Embryonic facial prominence (tissue), 1 donor: ENCODE data around the gene THSD7B.
"Not testable (repeated sequence)": the region's sequence is repeated elsewhere in the genome, so short reads cannot be mapped to it uniquely, and the experiment has no call there.

Source experiments
- DNase-seq: peaks from one replicate; pipeline ENCODE4 v3.0.0-alpha.2; 2016; ENCODE audit errors: extremely low spot score

Gene THSD7B, protein sequence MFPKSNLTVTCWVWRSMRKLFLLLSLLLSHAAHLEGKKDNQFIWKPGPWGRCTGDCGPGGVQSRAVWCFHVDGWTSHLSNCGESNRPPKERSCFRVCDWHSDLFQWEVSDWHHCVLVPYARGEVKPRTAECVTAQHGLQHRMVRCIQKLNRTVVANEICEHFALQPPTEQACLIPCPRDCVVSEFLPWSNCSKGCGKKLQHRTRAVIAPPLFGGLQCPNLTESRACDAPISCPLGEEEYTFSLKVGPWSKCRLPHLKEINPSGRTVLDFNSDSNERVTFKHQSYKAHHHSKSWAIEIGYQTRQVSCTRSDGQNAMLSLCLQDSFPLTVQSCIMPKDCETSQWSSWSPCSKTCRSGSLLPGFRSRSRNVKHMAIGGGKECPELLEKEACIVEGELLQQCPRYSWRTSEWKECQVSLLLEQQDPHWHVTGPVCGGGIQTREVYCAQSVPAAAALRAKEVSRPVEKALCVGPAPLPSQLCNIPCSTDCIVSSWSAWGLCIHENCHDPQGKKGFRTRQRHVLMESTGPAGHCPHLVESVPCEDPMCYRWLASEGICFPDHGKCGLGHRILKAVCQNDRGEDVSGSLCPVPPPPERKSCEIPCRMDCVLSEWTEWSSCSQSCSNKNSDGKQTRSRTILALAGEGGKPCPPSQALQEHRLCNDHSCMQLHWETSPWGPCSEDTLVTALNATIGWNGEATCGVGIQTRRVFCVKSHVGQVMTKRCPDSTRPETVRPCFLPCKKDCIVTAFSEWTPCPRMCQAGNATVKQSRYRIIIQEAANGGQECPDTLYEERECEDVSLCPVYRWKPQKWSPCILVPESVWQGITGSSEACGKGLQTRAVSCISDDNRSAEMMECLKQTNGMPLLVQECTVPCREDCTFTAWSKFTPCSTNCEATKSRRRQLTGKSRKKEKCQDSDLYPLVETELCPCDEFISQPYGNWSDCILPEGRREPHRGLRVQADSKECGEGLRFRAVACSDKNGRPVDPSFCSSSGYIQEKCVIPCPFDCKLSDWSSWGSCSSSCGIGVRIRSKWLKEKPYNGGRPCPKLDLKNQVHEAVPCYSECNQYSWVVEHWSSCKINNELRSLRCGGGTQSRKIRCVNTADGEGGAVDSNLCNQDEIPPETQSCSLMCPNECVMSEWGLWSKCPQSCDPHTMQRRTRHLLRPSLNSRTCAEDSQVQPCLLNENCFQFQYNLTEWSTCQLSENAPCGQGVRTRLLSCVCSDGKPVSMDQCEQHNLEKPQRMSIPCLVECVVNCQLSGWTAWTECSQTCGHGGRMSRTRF (N-terminal part only)

DNA sequence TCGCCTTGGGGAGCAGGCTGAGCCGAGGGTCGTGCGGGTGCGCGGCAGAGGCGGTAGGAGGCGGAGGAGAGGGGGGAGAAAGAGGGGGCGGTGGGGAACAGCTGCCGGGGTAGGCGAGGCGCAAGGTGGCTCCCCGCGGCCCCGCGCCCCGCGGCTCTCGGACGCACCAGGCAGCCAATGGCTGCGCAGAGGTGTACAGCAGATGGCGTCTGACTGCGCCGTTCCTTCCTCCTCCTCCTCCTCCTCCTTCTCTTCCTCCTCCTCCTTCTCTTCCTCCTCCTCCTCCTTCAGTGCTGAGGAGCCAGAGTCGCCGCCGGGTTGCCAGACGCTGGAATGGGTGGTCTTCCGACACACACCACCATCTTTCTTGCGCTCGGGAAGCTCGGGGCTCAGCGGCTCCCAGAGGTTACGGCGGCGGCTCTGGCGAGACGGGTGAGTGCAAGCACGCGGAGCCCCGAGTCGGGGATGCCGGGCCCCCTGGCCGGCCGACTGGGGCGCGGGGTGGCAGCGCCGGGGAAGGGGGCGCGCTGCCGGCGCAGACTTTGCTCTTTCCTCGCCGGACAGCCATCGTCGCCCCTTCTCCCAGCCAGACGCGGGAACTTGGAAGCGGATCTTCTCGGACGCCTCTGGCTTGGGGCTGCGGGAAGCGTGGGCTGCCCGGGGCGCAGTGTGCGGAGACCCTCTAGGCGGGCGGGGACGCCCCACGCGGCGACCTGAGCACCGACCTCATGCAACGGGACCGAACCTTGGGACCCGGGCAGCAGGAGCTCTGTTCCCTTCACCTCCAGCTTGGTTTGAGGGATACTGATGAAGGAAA, at the start of gene THSD7B:
TSS of gene THSD7B (plus strand) at position 290 of the 817 bp plus-strand sequence. CDS start 116,634 bp downstream, outside the sequence.
- DNase-seq = no peak

- no peak for DNase-seq
These were observed 47.1 kb upstream of the THSD7B start for GRCh38 chr2:136718273-136718672.

DNA sequence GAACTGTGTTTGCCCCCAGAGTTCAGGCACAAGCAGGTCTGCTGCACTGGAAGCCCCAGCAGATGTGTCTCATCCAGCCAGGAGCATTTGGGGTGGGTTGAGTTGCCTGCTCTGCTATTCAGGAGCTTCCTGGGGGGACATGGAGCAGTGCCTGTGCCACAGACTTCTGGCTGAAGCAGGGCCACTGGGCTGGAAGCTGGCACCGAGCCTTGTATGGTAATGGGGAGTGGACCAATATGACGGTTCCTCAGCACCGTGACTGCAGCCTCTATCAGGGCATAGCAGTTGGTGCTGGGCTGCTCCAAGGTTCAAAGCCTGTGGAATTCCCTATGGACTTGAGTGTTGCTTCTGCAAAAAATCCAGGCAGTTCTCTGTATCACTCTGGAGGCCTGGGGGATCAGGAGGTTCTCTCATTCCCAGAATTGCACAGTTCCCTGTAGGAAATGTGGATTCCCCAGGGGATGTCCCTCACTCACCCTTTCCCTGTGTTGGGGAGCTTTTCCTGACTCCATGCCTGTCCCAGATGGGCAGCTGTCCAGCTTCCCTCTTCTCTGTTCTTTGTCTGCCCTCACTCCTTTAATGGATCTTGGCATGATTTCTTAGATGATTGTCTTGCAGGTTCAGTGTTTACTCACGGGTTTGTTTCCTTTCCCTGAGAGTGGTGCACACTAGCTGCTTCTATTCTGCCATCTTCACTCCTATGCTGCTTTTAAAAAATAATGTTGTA, 37.2 kb upstream of the THSD7B start:
- no peak for DNase-seq

- no peak for DNase-seq
These were observed 29.1 kb upstream of the THSD7B start for GRCh38 chr2:136736236-136736635.

DNA sequence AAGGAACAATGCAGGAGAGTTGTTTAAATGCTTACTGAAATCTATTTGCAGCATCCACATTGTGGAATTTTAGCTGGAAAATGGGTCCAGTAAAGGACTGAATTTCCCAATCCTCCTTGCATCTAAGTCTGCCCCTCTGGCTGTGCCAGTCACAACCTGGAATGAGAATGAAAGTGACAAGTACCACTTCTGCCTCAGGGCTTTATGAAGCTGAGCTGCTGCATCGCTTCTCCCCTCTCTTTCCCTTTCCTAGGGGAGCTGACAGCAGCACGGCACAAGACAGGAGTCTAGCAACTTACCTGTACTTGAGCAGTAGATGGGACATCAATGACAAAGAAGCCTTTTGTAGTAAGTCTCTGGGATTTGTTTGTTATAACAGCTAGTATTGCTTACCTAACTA, 27.3 kb upstream of the THSD7B start:
- no peak for DNase-seq

DNA sequence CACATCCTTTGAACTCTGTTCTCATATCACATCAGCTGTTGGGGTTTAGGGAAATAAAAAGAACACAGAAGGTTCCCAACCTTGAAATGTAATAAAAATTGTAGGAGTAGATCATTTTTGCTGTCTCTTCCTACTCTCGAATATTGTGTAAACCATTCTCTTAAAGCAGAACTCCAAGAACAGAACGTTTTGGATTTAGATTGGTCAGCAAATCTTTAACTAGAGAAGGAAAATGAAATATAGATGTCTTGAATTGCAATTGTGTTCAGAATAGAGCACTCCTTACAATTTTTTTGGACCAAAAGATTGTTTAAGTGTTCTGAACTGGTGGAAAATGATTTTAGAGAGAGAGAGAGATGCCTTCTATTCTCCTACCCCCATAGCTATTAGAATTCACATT, 23.9 kb upstream of the THSD7B start:
- DNase-seq = no peak

GRCh38 chr2:136750065-136750464, 15.3 kb upstream of the THSD7B start:
- no peak for DNase-seq

DNA sequence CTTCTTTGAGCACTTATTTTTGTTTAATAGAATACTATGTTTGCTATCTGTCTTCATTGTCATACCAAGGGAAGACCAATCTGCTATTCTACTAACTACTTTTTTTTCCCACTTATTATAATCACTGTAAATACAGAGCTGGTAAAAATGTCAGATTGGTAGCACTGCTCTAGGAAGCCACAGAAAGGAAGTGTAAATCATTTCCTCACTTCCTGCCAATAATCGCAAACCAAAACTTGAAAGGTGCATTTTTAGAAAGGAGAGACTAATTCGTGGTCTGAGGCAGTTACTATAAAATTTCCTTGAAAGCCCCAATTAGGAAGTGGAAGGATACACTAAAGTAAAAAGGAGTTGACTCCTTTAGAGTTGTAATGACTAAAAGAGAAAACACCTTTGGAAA, 13.9 kb upstream of the THSD7B start:
- no peak for DNase-seq

DNA sequence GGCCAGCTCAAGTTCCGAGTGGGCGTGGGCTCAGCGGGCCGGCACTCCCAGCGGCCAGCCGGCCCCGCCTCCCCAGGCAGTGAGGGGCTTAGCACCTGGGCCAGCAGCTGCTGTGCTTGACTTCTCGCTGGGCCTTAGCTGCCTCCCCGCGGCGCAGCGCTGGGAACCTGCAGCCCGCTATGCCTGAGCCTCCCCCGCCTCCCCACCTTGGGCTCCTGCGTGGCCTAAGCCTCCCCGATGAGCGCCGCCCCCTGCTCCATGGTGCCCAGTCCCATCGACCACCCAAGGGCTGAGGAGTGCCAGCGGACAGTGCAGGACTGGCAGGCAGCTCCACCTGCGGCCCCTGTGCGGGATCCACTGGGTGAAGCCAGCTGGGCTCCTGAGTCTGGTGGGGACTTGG, 6.8 kb upstream of the THSD7B start:
- not testable (repeated sequence) for DNase-seq

- no peak for DNase-seq
These were observed 691 bp upstream of the THSD7B start for GRCh38 chr2:136764452-136765255.

DNA sequence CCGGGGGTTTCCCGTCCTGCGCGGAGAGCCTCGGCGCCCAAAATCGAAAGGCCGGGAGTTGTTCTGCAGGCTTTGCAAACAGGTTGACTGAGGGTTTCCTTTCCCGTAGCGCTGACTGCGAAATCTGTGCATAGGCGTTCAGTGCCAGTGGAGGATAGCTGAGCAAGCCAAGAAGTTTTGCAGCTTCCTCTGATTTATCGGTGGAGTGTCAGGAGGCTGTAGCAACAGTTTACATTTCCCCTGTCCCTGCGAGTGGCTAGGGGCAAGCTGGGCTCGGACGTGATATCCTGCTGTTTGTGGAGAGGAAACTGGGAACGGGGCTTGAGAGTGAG, 694 bp downstream of the THSD7B start:
- no peak for DNase-seq

DNA sequence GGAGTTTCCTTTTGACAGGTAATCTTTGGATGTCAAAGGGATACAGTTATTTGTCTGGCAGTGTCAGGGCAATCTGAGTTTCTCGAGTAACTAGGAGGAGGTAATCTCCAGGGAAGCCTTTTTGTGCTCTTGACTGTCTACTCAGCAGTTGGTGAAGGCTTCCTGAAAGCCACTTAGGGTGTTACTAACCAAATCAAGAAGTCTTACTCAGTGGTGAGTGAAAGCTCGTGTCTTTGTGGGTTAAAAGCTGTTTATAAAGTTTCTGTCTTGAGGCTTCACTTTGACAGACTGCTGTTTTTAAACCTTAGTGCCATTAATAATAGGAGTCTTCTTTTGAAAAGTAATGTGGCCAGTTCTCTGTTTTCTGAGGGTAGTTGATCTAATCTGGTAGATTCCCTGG, 1.7 kb downstream of the THSD7B start:
- no peak for DNase-seq

GRCh38 chr2:136769871-136770270, 4.5 kb downstream of the THSD7B start:
- DNase-seq = no peak

GRCh38 chr2:136770384-136770783, 5.0 kb downstream of the THSD7B start:
- no peak for DNase-seq

DNA sequence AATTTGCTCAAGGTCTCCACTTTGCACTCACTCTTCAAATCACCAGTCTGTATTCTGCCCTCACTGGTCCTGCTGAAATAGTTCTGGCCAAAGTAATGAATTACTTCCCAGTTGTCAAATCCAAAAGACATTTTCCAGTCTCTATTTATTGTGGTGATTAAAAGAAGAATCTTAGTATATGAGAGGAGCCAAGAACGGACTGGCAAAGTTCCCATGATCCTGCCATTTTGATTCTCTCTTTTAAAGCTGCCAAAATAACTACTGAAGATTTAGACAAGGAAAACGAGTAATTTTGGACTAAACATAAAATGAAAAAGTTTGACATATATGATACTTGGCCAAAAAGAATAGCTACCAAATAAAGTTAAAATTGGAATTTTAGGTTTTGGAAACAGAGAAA, 12.0 kb downstream of the THSD7B start:
- no peak for DNase-seq

- DNase-seq = no peak
These were observed 18.5 kb downstream of the THSD7B start for GRCh38 chr2:136783856-136784255.

GRCh38 chr2:136785215-136785614, 19.9 kb downstream of the THSD7B start:
- no peak for DNase-seq

DNA sequence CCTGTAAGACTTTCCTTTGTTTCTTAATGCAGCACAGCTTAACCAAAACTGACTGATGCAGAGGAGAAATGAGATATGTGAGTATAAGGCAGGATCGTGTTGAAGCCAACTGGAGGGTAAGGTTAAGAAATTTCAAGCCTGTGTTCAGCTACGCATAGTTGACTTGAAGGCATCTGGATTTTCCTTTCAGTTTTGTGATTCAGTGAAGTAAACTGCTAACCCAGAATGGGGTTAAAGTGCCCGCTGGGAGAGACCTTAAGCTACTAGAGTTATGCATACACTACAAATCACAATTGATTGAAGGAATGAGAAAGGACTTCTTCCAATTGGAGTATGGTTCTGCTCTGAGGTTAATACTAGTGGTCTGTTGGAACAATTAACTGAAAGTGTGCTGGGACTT, 22.6 kb downstream of the THSD7B start:
- no peak for DNase-seq

GRCh38 chr2:136796339-136796738, 31.0 kb downstream of the THSD7B start:
- no peak for DNase-seq

GRCh38 chr2:136798766-136799165, 33.4 kb downstream of the THSD7B start:
- no peak for DNase-seq
